Hepatic stellate cell (primary cell): ENCODE results near the gene CCDC15.

ENCODE experiments used
- DNase-seq: peaks from one replicate; pipeline ENCODE4 v3.0.0; 2011; ENCODE audit warnings: low spot score

Gene CCDC15, protein sequence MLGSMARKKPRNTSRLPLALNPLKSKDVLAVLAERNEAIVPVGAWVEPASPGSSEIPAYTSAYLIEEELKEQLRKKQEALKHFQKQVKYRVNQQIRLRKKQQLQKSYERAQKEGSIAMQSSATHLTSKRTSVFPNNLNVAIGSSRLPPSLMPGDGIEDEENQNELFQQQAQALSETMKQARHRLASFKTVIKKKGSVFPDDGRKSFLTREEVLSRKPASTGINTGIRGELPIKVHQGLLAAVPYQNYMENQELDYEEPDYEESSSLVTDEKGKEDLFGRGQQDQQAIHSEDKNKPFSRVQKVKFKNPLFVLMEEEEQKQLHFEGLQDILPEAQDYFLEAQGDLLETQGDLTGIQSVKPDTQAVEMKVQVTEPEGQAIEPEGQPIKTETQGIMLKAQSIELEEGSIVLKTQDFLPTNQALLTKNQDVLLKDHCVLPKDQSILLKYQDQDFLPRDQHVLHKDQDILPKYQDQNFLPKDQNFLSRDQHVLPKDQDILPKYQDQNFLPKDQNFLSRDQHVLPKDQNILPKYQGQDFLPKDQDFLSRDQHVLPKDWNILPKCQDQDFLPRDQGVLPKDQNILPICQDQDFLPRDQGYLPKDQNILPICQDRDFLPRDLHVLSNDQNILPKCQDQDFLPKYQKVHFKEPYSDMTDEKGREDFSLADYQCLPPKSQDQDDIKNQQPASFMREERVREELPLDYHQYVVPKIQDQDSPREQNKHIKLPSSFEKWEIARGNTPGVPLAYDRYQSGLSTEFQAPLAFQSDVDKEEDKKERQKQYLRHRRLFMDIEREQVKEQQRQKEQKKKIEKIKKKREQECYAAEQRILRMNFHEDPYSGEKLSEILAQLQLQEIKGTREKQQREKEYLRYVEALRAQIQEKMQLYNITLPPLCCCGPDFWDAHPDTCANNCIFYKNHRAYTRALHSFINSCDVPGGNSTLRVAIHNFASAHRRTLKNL

DNA sequence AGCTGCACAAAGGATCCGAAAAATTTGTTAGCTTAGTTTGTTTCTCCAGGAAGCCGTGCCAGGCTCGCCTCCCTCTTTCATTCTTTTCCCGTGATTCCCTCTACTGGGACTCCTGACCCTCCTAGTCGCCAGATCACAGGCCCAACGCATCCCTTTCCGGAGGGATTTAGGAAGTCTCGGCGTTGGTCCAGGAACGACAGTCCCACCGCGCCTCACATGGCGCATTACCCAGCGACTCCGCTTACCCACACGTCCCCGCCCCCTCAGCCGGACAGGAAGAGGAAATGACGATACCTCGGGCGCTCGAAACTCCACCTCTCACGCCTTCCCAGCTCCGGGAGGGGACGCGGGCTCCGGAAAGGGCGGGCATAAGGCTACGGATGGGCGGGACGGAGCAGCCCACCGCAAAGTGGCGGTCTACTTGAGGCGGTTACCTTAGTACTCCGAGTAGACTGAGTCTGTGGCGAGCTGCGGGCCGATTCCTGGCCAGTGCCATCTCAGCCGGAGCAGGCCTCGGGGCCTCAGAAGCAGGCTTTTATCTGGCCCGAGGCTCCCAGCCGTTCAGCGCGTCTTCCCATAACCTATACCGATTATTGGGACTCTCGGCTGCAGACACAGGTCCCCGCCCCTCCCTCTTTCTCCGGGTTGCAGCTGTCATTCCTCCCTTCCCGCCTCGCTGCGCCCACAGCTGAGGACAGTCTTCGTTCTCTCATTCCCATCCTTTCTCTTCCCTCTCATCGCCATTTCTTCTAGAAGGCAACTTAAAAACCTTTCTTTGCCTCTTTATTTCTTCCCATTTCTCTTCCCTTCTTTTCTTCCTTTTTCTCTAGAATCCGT, at the start of gene CCDC15:
CCDC15 (plus strand) TSS at position 450 of the 837 bp plus-strand sequence. CDS start 531 bp downstream, outside the sequence.
- DNase-seq = peak; percentile 89

GRCh38 chr11:124915541-124916369, 38.2 kb upstream of the CCDC15 start:
- DNase-seq = no peak

- no peak for DNase-seq
Measured at GRCh38 chr11:124916370-124916710, 37.7 kb upstream of the CCDC15 start.

GRCh38 chr11:124917115-124917637, 36.8 kb upstream of the CCDC15 start:
- no peak for DNase-seq

- DNase-seq = no peak
Measured at GRCh38 chr11:124918950-124919349, 35.1 kb upstream of the CCDC15 start, which contains the start of gene HEPN1. Gene HEPN1 (plus strand): TSS chr11:124919250.

DNA sequence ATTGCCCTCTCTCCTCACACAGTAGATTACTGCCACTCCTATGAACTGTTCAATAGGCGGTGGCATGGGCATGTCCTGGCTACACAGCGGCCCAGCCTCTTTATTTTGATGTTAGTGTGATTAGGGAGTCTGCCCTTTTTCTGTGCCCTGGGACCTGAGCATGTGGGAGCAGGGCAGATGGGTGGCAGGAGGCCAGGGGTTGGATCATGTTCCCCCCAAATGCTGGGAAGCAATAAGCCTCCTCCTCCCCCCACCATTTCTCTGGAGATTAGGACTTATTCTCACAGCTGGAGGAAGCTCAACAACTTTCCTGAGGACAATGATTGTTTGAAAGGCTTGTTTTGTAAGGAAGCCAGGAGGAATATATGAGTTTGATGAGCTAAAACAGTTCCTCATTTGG, 34.1 kb upstream of the CCDC15 start:
- DNase-seq = no peak

GRCh38 chr11:124920356-124920755, 33.6 kb upstream of the CCDC15 start:
- DNase-seq = no peak

GRCh38 chr11:124920870-124921609, 33.0 kb upstream of the CCDC15 start:
- peak; percentile 70 for DNase-seq

GRCh38 chr11:124922831-124923230, 31.2 kb upstream of the CCDC15 start:
- no peak for DNase-seq

GRCh38 chr11:124923296-124923695, 30.7 kb upstream of the CCDC15 start:
- no peak for DNase-seq

- DNase-seq = no peak
Measured at GRCh38 chr11:124928942-124929665, 24.9 kb upstream of the CCDC15 start.

DNA sequence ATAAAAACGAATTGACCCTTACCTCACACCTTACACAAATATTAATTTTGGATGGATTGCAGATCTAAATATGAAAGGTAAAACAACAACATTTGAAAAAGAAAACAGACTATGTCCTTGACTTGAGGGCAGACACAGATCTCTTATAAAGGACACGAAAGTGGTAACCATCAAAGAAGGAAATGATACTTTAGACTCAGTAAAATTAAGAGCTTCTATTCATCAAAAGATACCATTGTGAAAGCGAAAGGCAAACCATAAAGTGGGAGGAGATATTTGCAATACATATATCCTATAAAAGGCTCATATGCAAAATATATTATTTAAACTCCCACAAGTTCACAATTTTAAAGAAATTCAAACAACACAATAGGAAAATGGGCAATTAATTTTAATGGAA, 23.2 kb upstream of the CCDC15 start:
- no peak for DNase-seq

- peak; percentile 62 for DNase-seq
Measured at GRCh38 chr11:124934862-124935547, 19.0 kb upstream of the CCDC15 start.

DNA sequence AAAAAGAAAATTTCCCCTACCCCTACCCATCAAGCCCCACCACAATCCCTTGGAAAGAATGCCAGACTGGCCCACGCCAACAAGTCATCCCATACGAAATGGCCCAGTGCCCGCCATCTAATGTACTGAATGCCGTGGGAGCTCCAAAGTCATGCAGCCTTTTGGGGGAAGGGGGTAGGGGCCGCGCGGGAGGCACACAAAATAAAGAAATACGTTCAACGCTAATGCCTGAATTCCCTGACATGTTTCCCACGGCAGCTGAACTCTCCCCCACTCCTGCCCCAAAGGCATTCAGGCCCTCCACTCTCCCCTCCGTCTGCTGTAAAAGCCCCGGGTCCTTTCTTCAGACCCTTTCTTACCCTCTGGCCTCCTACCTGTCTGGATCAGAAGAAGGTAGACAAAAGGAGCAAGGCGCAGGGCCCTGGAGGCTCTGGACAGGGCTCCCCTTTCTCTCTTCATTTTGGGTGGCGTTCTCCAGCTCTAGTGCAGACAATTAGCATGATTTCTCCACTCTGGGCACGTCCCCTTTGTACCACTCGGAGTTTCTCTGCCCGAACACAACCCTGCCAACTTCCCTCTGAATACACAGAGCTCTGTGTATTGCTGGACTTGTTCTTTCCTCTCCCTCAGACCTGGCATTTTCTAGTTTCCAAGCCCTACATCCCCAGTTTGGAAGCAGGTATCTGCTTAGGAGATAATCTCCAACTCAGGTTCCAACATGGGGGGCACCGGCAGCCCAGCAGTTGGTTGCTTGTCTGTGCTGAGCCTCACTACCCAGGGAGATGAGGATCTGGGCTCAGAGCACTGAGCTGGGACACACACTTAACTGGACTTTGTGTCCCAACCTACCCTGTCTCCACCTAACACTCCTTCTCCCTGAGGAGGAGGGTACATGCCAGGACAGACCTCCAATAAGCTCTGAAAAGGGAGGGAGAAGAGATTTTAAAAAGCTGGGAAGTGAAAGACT, 18.2 kb upstream of the CCDC15 start, which contains the start of gene HEPACAM:
HEPACAM (minus strand) TSS at position 500 of the 967 bp plus-strand sequence; CDS start at position 459, 41 bp downstream.
- no peak for DNase-seq

GRCh38 chr11:124937336-124937935, 16.6 kb upstream of the CCDC15 start:
- no peak for DNase-seq

GRCh38 chr11:124938206-124938765, 15.7 kb upstream of the CCDC15 start:
- no peak for DNase-seq

DNA sequence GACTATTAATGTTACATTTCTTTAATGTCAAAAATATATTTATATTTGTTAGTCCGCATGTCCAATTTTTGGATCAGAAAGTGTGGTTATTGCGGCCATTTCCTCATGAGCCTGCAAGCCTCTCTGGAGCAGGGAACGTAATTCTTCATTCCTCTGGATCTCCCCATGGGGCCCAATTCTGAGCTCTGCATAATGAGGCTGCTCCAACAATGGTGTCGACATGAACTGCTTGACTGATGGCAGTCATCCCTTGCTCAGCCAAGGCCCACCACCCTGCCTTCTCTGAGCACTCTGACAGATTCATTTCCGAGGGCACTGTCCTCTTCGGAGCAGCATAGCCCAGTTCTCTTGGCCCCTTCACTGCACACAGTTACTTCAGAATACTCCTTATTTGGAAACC, 15.0 kb upstream of the CCDC15 start:
- DNase-seq = no peak
